IPS-18a (cell line): ENCODE results near the gene TEX14.

ENCODE experiments used
- H3K27ac ChIP-seq: one replicate; pipeline ENCODE4 v1.5.1; 2013; ENCODE audit warnings: low read length
- H3K27me3 ChIP-seq: one replicate; pipeline ENCODE4 v1.6.1; 2013; ENCODE audit warnings: mild to moderate bottlenecking, low read length; ENCODE audit not compliant: control insufficient read depth, insufficient read depth
- H3K36me3 ChIP-seq: one replicate; pipeline ENCODE4 v1.6.1; 2013; ENCODE audit warnings: low read depth, low read length; ENCODE audit not compliant: control insufficient read depth
- H3K4me1 ChIP-seq: one replicate; pipeline ENCODE4 v1.6.1; 2013; ENCODE audit warnings: low read depth, low read length; ENCODE audit not compliant: control insufficient read depth
- H3K4me3 ChIP-seq: one replicate; pipeline ENCODE4 v1.5.1; 2013; ENCODE audit warnings: low read length
- H3K9ac ChIP-seq: one replicate; pipeline ENCODE4 v1.6.1; 2013; ENCODE audit warnings: mild to moderate bottlenecking, low read length, moderate library complexity
- H3K9me3 ChIP-seq: one replicate; pipeline ENCODE4 v1.6.1; 2013; ENCODE audit warnings: low read depth, low read length; ENCODE audit not compliant: control insufficient read depth

The TEX14 gene

DNA sequence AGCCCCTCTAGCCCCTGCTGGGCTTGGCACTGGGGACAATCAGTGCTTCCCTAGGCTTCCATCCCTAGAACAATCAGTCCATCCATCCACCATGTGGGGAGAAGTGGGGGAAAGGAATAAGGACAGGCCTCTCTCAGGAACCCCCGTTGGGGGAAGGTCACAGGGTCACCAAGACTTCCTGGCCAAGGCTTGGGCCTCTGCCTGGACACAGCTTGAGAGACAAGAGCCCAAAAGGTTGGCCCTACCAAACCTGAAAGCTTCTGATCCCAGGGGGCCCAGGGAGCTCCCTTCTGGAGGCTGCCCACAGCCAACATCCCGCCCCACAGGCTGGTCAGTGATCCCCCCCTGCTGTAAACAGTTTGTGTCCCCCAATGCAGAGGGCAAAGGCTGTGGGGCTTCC, 161.2 kb downstream of the TEX14 start:
- no peaks in the 10 kb centered on the region for H3K36me3 ChIP-seq
- no peak overlapping the region for H3K4me3 ChIP-seq
- peaks cover 6% of the 10 kb centered on the region for H3K4me1 ChIP-seq
- no peak overlapping the region for H3K27ac ChIP-seq
- H3K27me3 ChIP-seq = peaks cover 7% of the 10 kb centered on the region
- no peaks in the 10 kb centered on the region for H3K9me3 ChIP-seq
- H3K9ac ChIP-seq = no peak overlapping the region

- no peak overlapping the region for H3K9ac ChIP-seq
- no peaks in the 10 kb centered on the region for H3K36me3 ChIP-seq
- H3K4me3 ChIP-seq = no peak overlapping the region
- H3K27me3 ChIP-seq = peaks cover 7% of the 10 kb centered on the region
- peaks cover 6% of the 10 kb centered on the region for H3K4me1 ChIP-seq
- H3K27ac ChIP-seq = no peak overlapping the region
- H3K9me3 ChIP-seq = no peaks in the 10 kb centered on the region
These were observed 162.6 kb downstream of the TEX14 start for GRCh38 chr17:58529275-58529674.

DNA sequence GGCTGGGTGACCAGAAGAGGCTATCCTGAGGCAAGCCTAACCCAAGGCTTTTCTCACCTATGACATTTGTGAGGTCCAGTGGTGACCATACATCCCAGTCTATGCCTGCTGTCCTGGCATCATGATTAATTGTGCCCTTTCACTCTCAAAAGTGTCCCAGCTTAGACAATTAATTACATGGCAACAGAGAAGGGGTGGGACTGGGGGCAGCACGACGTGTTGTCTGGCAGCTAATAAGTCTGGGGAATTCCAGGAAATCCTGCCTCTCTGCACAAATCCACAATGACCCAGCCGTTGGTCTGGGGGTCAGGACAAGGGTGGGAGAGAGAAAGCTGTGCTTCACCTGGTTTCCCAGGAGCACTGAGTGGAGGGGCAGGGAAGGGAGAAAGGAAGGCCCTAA, 163.4 kb downstream of the TEX14 start:
- Histone ChIP-seq H3K27me3 (peaks cover 7% of the 10 kb centered on the region), H3K9ac (no peak overlapping the region), H3K36me3 (no peaks in the 10 kb centered on the region), H3K4me1 (peaks cover 6% of the 10 kb centered on the region), H3K9me3 (no peaks in the 10 kb centered on the region), H3K4me3 (no peak overlapping the region), H3K27ac (no peak overlapping the region)

GRCh38 chr17:58527949-58528348, 163.9 kb downstream of the TEX14 start:
- Histone ChIP-seq H3K9ac (no peak overlapping the region), H3K4me3 (no peak overlapping the region), H3K27me3 (peaks cover 7% of the 10 kb centered on the region)

DNA sequence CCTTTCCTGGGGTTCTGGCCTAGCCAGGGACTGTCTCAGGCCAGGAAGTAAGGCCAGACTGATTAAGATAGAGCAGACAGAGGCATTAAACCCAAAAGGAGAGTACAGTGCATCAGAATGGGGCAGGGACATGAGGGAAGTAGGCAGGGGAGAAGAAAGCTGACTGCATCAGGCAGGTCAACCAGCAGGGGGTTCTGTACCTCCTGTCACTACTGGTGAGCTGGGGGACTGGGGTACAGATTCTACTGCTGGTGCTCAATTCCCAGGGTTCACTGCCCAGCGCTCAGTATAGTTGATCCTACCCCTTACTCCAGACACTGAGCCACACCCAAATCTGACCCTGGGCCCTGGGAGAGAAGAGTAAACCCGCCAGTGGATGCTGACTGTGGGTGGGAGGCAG, 164.5 kb downstream of the TEX14 start:
- Histone ChIP-seq H3K36me3 (no peaks in the 10 kb centered on the region), H3K27me3 (peaks cover 1% of the 10 kb centered on the region), H3K9ac (no peak overlapping the region), H3K4me1 (peaks cover 6% of the 10 kb centered on the region), H3K27ac (no peak overlapping the region), H3K9me3 (no peaks in the 10 kb centered on the region), H3K4me3 (no peak overlapping the region)

More at GRCh38 chr17:58527949-58528348, 163.9 kb downstream of the TEX14 start:
- Histone ChIP-seq H3K4me1 (peaks cover 6% of the 10 kb centered on the region), H3K9me3 (no peaks in the 10 kb centered on the region), H3K36me3 (no peaks in the 10 kb centered on the region), H3K27ac (no peak overlapping the region)

- Histone ChIP-seq H3K9ac (no peak overlapping the region), H3K36me3 (no peaks in the 10 kb centered on the region), H3K9me3 (no peaks in the 10 kb centered on the region), H3K27ac (no peak overlapping the region), H3K4me1 (peaks cover 6% of the 10 kb centered on the region), H3K27me3 (no peaks in the 10 kb centered on the region), H3K4me3 (no peak overlapping the region)
These were observed 166.6 kb downstream of the TEX14 start for GRCh38 chr17:58525239-58525638.

DNA sequence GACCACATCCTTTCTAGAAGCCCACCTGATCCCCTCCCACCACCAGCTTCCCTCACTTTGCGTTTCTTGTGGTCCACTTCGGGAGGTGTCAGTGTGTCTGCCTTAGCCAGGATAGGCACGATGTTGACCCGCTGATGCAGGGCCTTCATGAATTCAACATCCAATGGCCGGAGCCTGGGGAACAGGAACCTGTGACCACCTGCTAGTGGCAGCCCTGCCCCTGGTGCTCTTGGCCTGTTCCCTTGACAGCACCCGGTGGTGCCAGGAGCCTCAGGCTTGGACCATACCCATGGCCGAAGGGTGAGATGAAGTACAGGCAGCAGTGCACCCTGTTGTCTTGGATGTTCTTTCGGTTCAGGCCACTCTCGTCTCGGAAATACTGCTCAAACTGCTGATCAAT, 170.2 kb downstream of the TEX14 start:
- Histone ChIP-seq H3K27ac (no peak overlapping the region), H3K9ac (no peak overlapping the region), H3K4me3 (no peak overlapping the region), H3K27me3 (no peaks in the 10 kb centered on the region), H3K4me1 (peaks cover 10% of the 10 kb centered on the region), H3K36me3 (no peaks in the 10 kb centered on the region), H3K9me3 (no peaks in the 10 kb centered on the region)

GRCh38 chr17:58520843-58521430, 170.9 kb downstream of the TEX14 start:
- Histone ChIP-seq H3K27me3 (no peaks in the 10 kb centered on the region), H3K4me3 (no peak overlapping the region), H3K4me1 (peaks cover 11% of the 10 kb centered on the region), H3K27ac (no peak overlapping the region), H3K9ac (no peak overlapping the region), H3K36me3 (no peaks in the 10 kb centered on the region), H3K9me3 (no peaks in the 10 kb centered on the region)

GRCh38 chr17:58517928-58518609, 173.8 kb downstream of the TEX14 start:
- Histone ChIP-seq H3K9me3 (no peaks in the 10 kb centered on the region), H3K36me3 (no peaks in the 10 kb centered on the region), H3K4me3 (peak overlapping the region; percentile 97), H3K4me1 (peaks cover 17% of the 10 kb centered on the region), H3K9ac (peak overlapping the region; percentile 69), H3K27me3 (no peaks in the 10 kb centered on the region), H3K27ac (peak overlapping the region; percentile 76)

DNA sequence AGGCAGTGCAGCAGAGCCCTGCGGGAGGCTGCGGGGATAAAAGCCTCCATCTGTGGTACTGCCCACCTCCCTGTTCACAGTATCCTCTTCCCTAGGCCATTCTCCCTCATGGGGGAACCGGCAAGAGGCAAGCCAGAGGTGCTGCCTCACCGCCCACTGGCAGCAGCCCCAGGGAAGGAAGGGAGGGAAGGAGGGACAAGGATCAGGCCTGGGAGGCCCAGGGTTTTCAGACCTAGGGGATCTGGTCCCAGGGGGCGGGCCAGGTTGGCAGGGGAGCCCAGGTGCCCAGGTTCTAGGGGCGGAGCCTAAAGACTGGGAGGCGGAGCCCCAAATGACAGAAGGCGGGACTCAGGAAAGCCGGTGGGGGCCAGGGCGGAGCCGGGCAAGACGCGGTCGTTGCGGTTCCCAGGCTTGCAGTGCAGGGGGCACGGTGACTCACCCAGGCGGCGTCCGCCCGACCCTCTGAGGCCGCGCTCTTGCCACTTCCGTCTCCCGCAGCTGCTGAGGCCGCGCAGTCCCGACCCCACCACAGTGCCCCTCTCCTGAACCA, 174.4 kb downstream of the TEX14 start:
- Histone ChIP-seq H3K4me1 (peaks cover 19% of the 10 kb centered on the region), H3K27ac (peak overlapping the region; percentile 33)

DNA sequence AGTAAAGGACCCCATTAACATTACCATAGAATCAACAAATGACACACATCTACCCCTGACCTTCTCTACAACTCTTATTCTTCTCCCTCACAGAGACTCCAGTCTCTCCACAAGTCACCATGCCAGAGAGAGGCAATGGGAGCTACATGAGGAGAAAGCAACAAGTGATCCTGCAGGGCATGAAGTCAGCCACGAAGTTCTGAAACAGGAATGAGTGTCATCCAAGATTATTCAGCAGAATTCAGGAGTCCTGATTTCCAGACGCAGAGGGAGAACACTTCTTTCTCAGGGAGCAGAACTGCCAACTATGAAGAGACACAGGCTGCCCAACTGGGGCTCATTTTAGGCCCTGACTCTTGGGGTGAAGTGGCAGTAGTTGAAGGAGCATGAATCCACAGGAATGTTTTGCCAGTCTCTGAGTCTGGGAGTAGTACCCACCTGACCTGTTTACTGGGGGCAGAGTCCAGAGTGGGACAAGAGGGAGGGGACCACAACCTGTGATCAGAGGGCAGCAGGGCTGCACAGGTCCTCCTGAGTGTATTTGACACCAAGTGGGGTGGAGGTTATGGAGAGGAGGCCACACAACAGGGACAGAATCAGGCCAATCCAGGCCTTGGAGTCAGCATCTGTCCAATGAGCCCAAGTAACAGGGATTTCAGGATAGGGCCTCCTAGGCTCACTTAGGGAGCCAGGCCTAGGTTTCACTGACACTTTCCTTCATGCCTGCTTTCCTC, 175.0 kb downstream of the TEX14 start:
- peak overlapping the region; percentile 33 for H3K27ac ChIP-seq
- no peaks in the 10 kb centered on the region for H3K27me3 ChIP-seq
- peaks cover 19% of the 10 kb centered on the region for H3K4me1 ChIP-seq
- H3K9ac ChIP-seq = peak overlapping the region; percentile 45
- no peaks in the 10 kb centered on the region for H3K9me3 ChIP-seq
- peaks cover 1% of the 10 kb centered on the region for H3K36me3 ChIP-seq
- H3K4me3 ChIP-seq = peak overlapping the region; percentile 85

More for the DNA sequence above, 174.4 kb downstream of the TEX14 start:
- H3K36me3 ChIP-seq = no peaks in the 10 kb centered on the region
- H3K27me3 ChIP-seq = no peaks in the 10 kb centered on the region
- H3K9ac ChIP-seq = peak overlapping the region; percentile 45
- H3K9me3 ChIP-seq = no peaks in the 10 kb centered on the region
- H3K4me3 ChIP-seq = peak overlapping the region; percentile 85
